HEK293T (cell line): Measurements from ENCODE around the gene TOB2.

ENCODE experiments used
- CTBP1 ChIP-seq: fragments of 450-650 bp; IDR thresholded peaks from 2 replicates; pipeline ENCODE4 v1.6.1; 2016; ENCODE audit warnings: borderline replicate concordance
- FOXA1 ChIP-seq: fragments of 450-650 bp; IDR thresholded peaks from 2 replicates; pipeline ENCODE4 v1.6.1; 2016; ENCODE audit warnings: mild to moderate bottlenecking
- FOXK2 ChIP-seq: fragments of 450-650 bp; IDR thresholded peaks from 2 replicates; pipeline ENCODE4 v1.6.1; 2016; ENCODE audit warnings: mild to moderate bottlenecking
- FOXM1 ChIP-seq: fragments of 450-650 bp; IDR thresholded peaks from 2 replicates; pipeline ENCODE4 v1.6.1; 2017; ENCODE audit warnings: mild to moderate bottlenecking, borderline replicate concordance
- HDGF ChIP-seq: fragments of 450-650 bp; IDR thresholded peaks from 2 replicates; pipeline ENCODE4 v1.6.1; 2017; ENCODE audit warnings: antibody characterized with exemption, borderline replicate concordance
- SP1 ChIP-seq: fragments of 450-650 bp; IDR thresholded peaks from 2 replicates; pipeline ENCODE4 v1.6.1; 2017
- ZNF384 ChIP-seq: fragments of 450-650 bp; IDR thresholded peaks from 2 replicates; pipeline ENCODE4 v1.6.1; 2016
- TF ChIP-seq, protein P1 (sequence below): fragments of 450-650 bp; IDR thresholded peaks from 2 replicates; pipeline ENCODE4 v1.6.1; 2016

DNA sequence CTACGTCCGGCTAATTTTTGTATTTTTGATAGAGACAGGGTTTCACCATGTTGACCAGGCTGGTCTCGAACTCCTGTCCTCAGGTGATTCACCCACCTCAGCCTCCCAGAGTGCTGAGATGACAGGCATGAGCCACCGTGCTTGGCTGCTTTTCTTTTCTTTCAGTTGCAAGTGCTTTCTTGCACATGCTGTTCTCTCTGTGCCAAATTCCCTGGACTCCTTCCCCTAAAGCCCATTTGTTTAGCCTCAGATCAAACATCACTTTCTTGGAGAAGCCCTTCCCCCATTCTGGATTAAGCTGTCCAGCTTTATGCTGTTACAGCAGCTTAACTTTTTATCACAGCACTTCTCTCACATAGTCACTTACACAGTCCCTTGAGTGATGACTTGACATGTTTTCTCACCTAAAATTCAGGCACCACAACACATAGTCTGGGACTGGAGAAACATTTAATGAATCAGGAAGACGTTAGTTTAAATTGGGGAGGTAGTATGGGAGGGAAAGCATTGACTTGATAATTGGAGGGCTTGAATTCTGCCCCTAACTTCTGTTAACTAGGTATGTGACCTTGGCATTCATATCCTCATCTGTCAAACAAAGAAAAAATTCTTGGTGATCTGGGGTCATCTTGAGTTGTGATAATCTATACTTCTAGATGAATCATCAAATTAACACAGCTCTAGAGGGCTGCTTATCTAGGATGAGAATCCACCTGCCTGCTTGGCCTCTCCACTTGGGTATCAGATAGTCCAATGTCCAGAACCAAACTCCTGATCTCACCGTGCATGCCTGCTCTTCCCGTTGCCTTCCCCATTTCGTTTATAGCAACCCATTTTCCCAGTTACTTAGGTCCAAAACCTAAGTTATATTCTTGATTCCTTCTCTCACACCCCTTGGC is 40.7 kb upstream of the TOB2 start:
- TF ChIP-seq FOXM1 = no peak
- TF ChIP-seq, protein P1, sequence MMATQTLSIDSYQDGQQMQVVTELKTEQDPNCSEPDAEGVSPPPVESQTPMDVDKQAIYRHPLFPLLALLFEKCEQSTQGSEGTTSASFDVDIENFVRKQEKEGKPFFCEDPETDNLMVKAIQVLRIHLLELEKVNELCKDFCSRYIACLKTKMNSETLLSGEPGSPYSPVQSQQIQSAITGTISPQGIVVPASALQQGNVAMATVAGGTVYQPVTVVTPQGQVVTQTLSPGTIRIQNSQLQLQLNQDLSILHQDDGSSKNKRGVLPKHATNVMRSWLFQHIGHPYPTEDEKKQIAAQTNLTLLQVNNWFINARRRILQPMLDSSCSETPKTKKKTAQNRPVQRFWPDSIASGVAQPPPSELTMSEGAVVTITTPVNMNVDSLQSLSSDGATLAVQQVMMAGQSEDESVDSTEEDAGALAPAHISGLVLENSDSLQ = no peak
- TF ChIP-seq FOXA1 = no peak
- no peak for TF ChIP-seq CTBP1
- TF ChIP-seq FOXK2 = no peak
- TF ChIP-seq HDGF = no peak
- TF ChIP-seq ZNF384 = no peak
- TF ChIP-seq SP1 = no peak
